Heart left ventricle (tissue), 13 donors: ENCODE measurements around the gene ZNF791.

Experiments used
- CTCF ChIP-seq, 12 donors: fragments of 200-600 bp; sonication (generic) in 4 of 12; IDR thresholded peaks; one replicate each; pipeline versions ENCODE4 v1.5.0 to v1.8.0; 2018 to 2022; ENCODE audit warnings: antibody characterized with exemption in 12 of 12, mild to moderate bottlenecking in 5 of 12
- POLR2A ChIP-seq, 2 donors: fragments of 450-650 bp; IDR thresholded peaks; one replicate each; pipeline ENCODE4 v1.6.1; 2017; ENCODE audit warnings: antibody characterized with exemption in 2 of 2, mild to moderate bottlenecking in 2 of 2, moderate library complexity in 2 of 2
- donor health status: ischemic (EF 13 %, LVEDD 7.1; RV severe dilation, severe dysfunction).
- donor health status: DM: no; HTN: yes; CAD: no.
- donor health status: DM: no; HTN: no; CAD: no.
- donor health status: ischemic (EF 25% LVEDD 6.9; RV normal size, moderate dysfunction).
- donor health status: ischemic (EF 25% LVEDD 5.7; RV mildly dilated, moderate dysfunction).
- donor health status: ischemic (EF 35%, LVEDD 5.7; RV mildly dilated, moderate dysfunction).
- donor health status: nonischemic (EF 11% LVEDD 7.7; RV severe dilation, severe dysfunction).
- donor health status: DM: yes; HTN: yes; CAD: no.
- donor health status: PGD.
- donor health status: ischemic (EF 29% LVEDD 5.4; RV normal size, mild dysfunction).
- donor health status: nonischemic (EF 23%, LVEDD 6.1; RV moderate dilation, normal function).

DNA sequence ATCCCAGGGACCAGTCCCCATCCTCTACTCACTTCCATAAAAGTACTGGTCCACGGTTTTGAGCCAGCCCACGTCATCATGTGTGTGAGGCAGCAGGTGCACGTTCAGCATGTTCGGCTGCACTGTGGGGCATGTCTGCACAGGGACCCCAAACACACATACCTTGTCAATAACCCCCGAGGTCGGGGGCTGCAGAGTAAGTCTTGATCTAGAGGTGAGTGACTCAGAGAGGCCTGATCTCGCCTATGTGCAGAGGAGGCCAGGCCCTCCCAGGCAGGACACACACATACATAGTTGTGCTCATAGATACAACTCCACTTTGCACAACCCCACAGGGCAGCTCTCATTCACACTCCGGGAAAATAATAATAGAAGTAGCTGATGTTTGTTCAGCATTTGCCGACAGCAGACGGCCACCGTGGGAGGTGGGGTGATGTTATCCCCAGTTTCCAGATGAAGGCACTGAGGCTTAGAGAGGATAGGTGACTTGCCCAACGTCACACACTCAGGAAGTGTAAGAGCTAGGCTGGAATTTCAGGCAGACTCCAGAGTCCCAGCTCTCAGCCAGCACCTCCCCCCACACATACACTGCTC is 55.0 kb downstream of the ZNF791 start:
- TF ChIP-seq CTCF (IDR thresholded peaks at IDR 0.05) (no peak), POLR2A (IDR thresholded peaks at IDR 0.05) (no peak)
